Stimulated activated CD4-positive, alpha-beta T cell treated with anti-CD3 and anti-CD28 coated beads, Interleukin-15, amount 100 ng/mL, for 48 hours (primary cell): ENCODE data around the gene MAGEA3.
"Not testable (repeated sequence)": the region's sequence is repeated elsewhere in the genome, so short reads cannot be mapped to it uniquely, and the experiment has no call there.

Source experiments
- DNase-seq, 2 donors: peaks; one replicate each; pipeline ENCODE4 v3.0.0-alpha.2; 2020; ENCODE audit warnings: low read depth in 2 of 2

The MAGEA3 gene

GRCh38 chrX:152736528-152736927 is 37.9 kb downstream of the MAGEA3 start:
- DNase-seq: not testable (repeated sequence)

- DNase-seq: no peak
These were observed 40.0 kb downstream of the MAGEA3 start for GRCh38 chrX:152738560-152738959.
